Measurements from ENCODE around the gene NR1D1.

GRCh38 chr17:40134184-40134583 is 33.8 kb upstream of the NR1D1 start:
- TF ChIP-seq REST (IDR thresholded peaks at IDR 0.05; ENCODE audit: insufficient read depth in 1 of 2, low read depth in 2 of 2, low read length in 2 of 2) (no peak), SIN3A (IDR thresholded peaks at IDR 0.05; ENCODE audit: borderline replicate concordance, insufficient read depth, low read length) (no peak), POLR2AphosphoS5 (IDR thresholded peaks at IDR 0.05; ENCODE audit: low read depth, low read length) (no peak), TAF1 (IDR thresholded peaks at IDR 0.05; ENCODE audit: borderline replicate concordance, insufficient read depth, low read length) (no peak)

Data from PFSK-1 (cell line).